Keratinocyte (primary cell): ENCODE results near the gene SERTAD1. TPM values are rescaled to one million over a fixed set of nuclear protein-coding genes. Genes with fewer than 3 reads are reported as not detected.

ENCODE experiments used
- DNase-seq: peaks from one replicate; pipeline ENCODE4 v3.0.0-alpha.2; 2011; ENCODE audit warnings: low read depth, missing footprints, low spot score
- FAIRE-seq: peaks from 2 replicates; lab custom pipeline; 2011; peaks lifted over from hg19 to GRCh38; lab: Jason Lieb, UNC
- H2AFZ ChIP-seq: 2 replicates; pipeline ENCODE4 v1.6.0; 2012; ENCODE audit warnings: low read length, control low read depth, inconsistent platforms; ENCODE audit not compliant: control insufficient read depth
- H3K27ac ChIP-seq: 2 replicates; pipeline ENCODE4 v1.5.1; 2011; ENCODE audit warnings: low read length; ENCODE audit not compliant: control insufficient read depth, insufficient read depth
- H3K27me3 ChIP-seq: 3 replicates; pipeline ENCODE4 v1.6.0; 2011; ENCODE audit warnings: low read length; ENCODE audit not compliant: control insufficient read depth, insufficient read depth; ENCODE audit errors: extremely low read depth
- H3K36me3 ChIP-seq, 2 experiments: 2 replicates in 1 of 2; 3 replicates in 1 of 2; pipeline ENCODE4 v1.5.1; 2011; ENCODE audit warnings: low read length in 2 of 2, mild to moderate bottlenecking in 1 of 2; ENCODE audit not compliant: control insufficient read depth in 2 of 2, insufficient read depth in 2 of 2; ENCODE audit errors: extremely low read depth in 1 of 2
- H3K4me1 ChIP-seq: 3 replicates; pipeline ENCODE4 v1.5.1; 2011; ENCODE audit warnings: low read length; ENCODE audit not compliant: control insufficient read depth, insufficient read depth; ENCODE audit errors: extremely low read depth
- H3K4me2 ChIP-seq: 3 replicates; pipeline ENCODE4 v1.6.0; 2011; ENCODE audit warnings: low read depth, low read length; ENCODE audit not compliant: control insufficient read depth, insufficient read depth; ENCODE audit errors: extremely low read depth
- H3K4me3 ChIP-seq, 3 experiments: fragments of 200-600 bp in 1 of 3; sonication (generic) in 1 of 3; 2 replicates in 2 of 3; 3 replicates in 1 of 3; pipeline ENCODE4 v1.5.1; 2011 to 2016; ENCODE audit warnings: low read length in 3 of 3, mild to moderate bottlenecking in 3 of 3, control low read depth in 2 of 3, inconsistent platforms in 1 of 3, low read depth in 1 of 3, mixed read lengths in 1 of 3, mixed run types in 1 of 3, moderate library complexity in 1 of 3; ENCODE audit not compliant: control insufficient read depth in 2 of 3, insufficient read depth in 2 of 3; ENCODE audit errors: extremely low read depth in 1 of 3
- H3K79me2 ChIP-seq: 2 replicates; pipeline ENCODE4 v1.6.0; 2012; ENCODE audit warnings: low read length; ENCODE audit not compliant: control insufficient read depth, insufficient read depth
- H3K9ac ChIP-seq: 3 replicates; pipeline ENCODE4 v1.6.0; 2011; ENCODE audit warnings: low read length; ENCODE audit not compliant: control insufficient read depth, insufficient read depth; ENCODE audit errors: extremely low read depth
- H3K9me1 ChIP-seq: 3 replicates; pipeline ENCODE4 v1.6.0; 2011; ENCODE audit warnings: low read length; ENCODE audit not compliant: control insufficient read depth, insufficient read depth; ENCODE audit errors: extremely low read depth
- H3K9me3 ChIP-seq: 2 replicates; pipeline ENCODE4 v1.5.1; 2012; ENCODE audit warnings: low read depth, low read length; ENCODE audit not compliant: control insufficient read depth
- H4K20me1 ChIP-seq: 3 replicates; pipeline ENCODE4 v1.6.0; 2011; ENCODE audit warnings: low read length; ENCODE audit not compliant: control insufficient read depth, insufficient read depth; ENCODE audit errors: extremely low read depth
- EZH2 ChIP-seq: IDR thresholded peaks from one replicate; pipeline ENCODE4 v1.6.1; 2012; ENCODE audit warnings: inconsistent platforms, mild to moderate bottlenecking, low read length, moderate library complexity
- dilution Hi-C: fragments of 300-500 bp; cut with MboI; formaldehyde crosslinking; loops from one replicate; pipeline ENCODE4 v1.7.0; 2020; ENCODE audit warnings: low sequenced_read_pairs; ENCODE audit not compliant: extremely low pct_ligation_motif_present
- polyA plus RNA-seq, 5 experiments: library from polyadenylated mRNA; depleted of rRNA in 3 of 5; stranded (reverse) in 3 of 5; stranded (forward) in 1 of 5; unstranded in 1 of 5; fragments of >200 nt; gene quantifications; 1 replicate in 1 of 5; 2 replicates in 3 of 5; 3 replicates in 1 of 5; pipeline versions ENCODE4 v1.2.1 to v1.2.3, GENCODE V29; 2011 to 2012; ENCODE audit warnings: missing spikeins in 2 of 5, low read depth in 1 of 5, low replicate concordance in 1 of 5
- TF ChIP-seq, protein P1 (sequence below), 3 experiments: IDR thresholded peaks in 1 of 3; conservative IDR thresholded peaks in 1 of 3; optimal IDR thresholded peaks in 1 of 3; 2 replicates in 2 of 3; 3 replicates in 1 of 3; pipeline versions ENCODE3 to v1.5.1; 2011; ENCODE audit warnings: low read length in 3 of 3, mild to moderate bottlenecking in 3 of 3, moderate library complexity in 2 of 3, control low read depth in 1 of 3, inconsistent platforms in 1 of 3; ENCODE audit not compliant: insufficient read depth in 2 of 3; ENCODE audit errors: extremely low read depth in 1 of 3

Gene SERTAD1
- polyA plus RNA-seq, 1 donor (not counting 4 experiments of a cell fraction or from before 2014, with no cell fraction given), result 9.5 TPM

DNA sequence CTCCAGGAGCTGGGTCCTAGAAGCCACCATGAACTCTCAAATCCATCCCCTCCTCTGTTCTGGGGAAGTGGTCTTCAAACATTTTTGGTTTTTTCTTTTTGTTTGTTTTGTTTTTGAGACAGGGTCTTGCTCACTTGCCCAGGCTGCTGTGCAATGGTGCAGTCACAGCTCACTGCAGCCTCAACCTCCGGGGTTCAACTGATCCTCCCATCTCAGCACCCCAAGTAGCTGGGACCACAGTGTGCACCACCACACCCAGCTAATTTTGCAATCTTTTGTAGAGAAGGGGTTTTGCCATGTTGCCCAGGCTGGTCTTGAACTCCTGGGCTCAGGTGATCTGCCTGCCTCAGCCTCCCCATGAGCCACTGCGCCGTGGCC lies 32.8 kb upstream of the SERTAD1 start:
- TF ChIP-seq, protein P1, sequence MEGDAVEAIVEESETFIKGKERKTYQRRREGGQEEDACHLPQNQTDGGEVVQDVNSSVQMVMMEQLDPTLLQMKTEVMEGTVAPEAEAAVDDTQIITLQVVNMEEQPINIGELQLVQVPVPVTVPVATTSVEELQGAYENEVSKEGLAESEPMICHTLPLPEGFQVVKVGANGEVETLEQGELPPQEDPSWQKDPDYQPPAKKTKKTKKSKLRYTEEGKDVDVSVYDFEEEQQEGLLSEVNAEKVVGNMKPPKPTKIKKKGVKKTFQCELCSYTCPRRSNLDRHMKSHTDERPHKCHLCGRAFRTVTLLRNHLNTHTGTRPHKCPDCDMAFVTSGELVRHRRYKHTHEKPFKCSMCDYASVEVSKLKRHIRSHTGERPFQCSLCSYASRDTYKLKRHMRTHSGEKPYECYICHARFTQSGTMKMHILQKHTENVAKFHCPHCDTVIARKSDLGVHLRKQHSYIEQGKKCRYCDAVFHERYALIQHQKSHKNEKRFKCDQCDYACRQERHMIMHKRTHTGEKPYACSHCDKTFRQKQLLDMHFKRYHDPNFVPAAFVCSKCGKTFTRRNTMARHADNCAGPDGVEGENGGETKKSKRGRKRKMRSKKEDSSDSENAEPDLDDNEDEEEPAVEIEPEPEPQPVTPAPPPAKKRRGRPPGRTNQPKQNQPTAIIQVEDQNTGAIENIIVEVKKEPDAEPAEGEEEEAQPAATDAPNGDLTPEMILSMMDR (optimal IDR thresholded peaks at IDR 0.05 in 1 of 3, IDR thresholded peaks at IDR 0.05 in 1 of 3, conservative IDR thresholded peaks at IDR 0.05 in 1 of 3; ENCODE audit: extremely low read depth in 1 of 3, insufficient read depth in 2 of 3, low read length in 3 of 3), result no peak
- H2AFZ ChIP-seq, result no peak overlapping the region

DNA sequence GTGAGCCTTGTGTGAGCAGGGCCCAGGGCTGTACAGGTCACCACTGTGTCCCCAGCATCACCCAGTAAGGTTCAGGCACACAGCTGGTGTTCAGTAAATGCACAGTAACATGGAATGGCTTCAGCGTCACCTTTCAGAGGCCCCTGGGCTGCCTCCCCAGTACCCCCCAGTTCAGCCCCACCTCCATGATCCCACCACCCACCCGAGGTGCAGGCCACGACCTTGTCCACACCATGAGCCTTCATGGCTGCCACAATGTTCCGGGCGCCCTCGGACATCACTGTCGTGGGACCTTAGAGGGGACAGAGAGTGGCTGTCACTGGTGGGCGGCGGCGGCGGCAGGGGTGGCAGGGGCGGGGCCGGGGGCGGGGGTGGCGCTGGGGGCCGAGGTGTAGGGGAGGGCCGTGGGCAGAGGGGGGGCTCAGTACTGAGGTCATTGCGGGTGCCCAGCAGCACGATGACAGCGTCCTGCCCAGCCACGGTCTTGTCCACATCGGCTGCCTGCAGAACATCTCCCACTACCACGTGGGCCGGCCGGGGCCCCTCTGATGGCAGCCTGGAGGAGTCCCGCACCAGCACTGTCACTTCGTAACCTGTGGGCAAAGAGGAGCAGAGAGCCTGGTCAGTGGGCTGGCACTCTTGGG lies 32.3 kb upstream of the SERTAD1 start:
- Histone ChIP-seq H3K79me2 (no peaks in the 10 kb centered on the region), H3K9ac (no peak overlapping the region), H3K9me1 (no peaks in the 10 kb centered on the region), H3K4me2 (no peak overlapping the region), H3K9me3 (no peaks in the 10 kb centered on the region), H4K20me1 (no peaks in the 10 kb centered on the region), H3K27me3 (no peaks in the 10 kb centered on the region), H3K4me1 (peaks cover 14% of the 10 kb centered on the region), H3K27ac (no peak overlapping the region), H2AFZ (no peak overlapping the region), H3K36me3 (peaks cover 0 to 10% of the 10 kb centered on the region in 2 experiments), H3K4me3 (no peak overlapping the region)
- dilution Hi-C loops, result no loop called here
- no peak for TF ChIP-seq EZH2
- TF ChIP-seq, protein P1 (optimal IDR thresholded peaks at IDR 0.05 in 1 of 3, IDR thresholded peaks at IDR 0.05 in 1 of 3, conservative IDR thresholded peaks at IDR 0.05 in 1 of 3; ENCODE audit: extremely low read depth in 1 of 3, insufficient read depth in 2 of 3, low read length in 3 of 3), result no peak
- DNase-seq, result no peak
- FAIRE-seq, result no peak

More for the DNA sequence above, 32.8 kb upstream of the SERTAD1 start:
- dilution Hi-C loops, result no loop called here
- peaks cover 0 to 10% of the 10 kb centered on the region in 2 experiments for H3K36me3 ChIP-seq
- FAIRE-seq (no peak), DNase-seq (no peak)
- H3K4me3 ChIP-seq, result no peak overlapping the region
- H3K27ac ChIP-seq, result no peak overlapping the region
- H3K9me1 ChIP-seq, result no peaks in the 10 kb centered on the region
- H3K9me3 ChIP-seq, result no peaks in the 10 kb centered on the region
- H3K79me2 ChIP-seq, result no peaks in the 10 kb centered on the region
- no peak overlapping the region for H3K4me2 ChIP-seq
- peaks cover 12% of the 10 kb centered on the region for H3K4me1 ChIP-seq
- no peaks in the 10 kb centered on the region for H4K20me1 ChIP-seq
- no peak overlapping the region for H3K9ac ChIP-seq
- no peaks in the 10 kb centered on the region for H3K27me3 ChIP-seq
